COLO668 (cell line): Measurements from ENCODE around the gene MIA2.

ENCODE experiments used
- DNase-seq: peaks from one replicate; lab custom pipeline; 2025; ENCODE audit not compliant: unreplicated experiment; lab: John Stamatoyannopoulos, UW

The MIA2 gene

DNA sequence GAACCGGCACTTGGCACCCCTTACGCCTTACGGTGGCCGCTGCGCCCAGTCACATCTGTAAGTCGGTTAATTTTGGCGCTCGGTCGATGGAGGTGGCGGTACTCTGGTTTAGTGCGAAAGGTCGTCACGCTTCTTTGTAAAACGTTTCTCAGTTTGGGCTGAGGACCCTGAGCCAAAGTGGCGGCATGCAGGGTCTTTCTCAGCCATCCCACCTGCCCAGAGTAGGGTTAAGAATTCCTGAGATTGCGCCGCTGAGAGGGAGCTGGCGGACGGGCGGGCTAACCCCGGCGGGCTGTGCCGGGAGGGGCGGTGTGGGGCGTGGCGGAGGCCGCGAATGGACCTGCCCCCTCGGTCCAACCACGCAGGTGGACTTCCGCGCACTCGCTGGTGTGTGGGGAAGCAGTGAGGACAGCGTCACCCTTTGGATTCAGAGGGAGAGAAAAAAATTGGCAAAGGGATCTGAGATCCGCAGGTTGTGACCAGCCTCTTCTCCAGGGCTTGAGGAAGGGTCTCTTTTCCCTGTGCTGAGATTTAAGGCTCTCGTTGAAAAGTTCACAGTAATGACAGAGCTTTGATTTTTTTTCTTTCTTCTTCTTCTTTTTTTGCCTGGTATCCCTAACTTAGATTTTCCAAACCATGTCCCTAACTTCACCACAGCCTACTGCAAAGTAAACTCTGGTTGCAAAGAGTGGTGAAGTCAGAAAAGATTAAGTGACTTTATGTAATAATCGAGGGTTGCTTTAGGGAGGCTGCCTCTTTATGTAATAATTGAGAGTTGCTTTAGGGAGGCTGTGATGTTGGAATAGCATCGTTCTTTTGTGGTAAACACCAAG is 199.1 kb downstream of the MIA2 start:
- peak; percentile 95 for DNase-seq

DNA sequence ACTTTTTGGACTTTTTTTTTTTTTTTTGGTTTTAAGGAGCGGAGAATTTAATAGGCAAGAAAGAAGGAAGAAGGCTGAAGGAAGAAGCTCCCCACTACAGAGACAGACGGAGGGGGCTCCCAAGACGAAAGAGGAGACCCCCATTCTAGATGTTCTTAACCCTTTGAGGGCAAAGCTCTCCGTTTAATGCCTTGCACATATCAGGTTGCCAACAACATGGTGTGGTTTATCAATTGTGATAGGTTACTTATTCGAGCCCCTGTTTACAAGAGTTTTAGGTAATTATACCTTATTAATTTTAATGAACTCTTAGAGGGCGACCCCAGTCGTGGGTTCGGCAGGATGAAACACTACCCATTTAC is 199.7 kb downstream of the MIA2 start:
- no peak for DNase-seq

DNA sequence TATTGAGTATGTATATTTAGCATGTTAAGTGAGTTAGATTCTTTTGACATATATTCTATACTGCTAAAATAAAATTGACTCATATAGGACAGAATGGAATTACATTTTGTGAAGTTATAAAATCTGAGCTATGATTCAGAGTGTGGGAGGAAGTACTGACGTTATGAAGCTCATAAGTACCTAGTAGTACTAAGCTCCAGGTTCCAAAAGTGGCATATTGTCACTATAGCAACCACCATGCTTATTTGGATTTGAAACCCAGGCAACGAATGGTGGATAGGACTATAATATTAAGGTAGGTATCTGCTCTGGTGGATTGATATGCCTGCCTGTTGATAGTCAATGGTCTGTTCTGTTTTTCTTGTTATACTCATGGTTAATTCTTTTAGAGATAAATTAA is 200.7 kb downstream of the MIA2 start:
- no peak for DNase-seq

DNA sequence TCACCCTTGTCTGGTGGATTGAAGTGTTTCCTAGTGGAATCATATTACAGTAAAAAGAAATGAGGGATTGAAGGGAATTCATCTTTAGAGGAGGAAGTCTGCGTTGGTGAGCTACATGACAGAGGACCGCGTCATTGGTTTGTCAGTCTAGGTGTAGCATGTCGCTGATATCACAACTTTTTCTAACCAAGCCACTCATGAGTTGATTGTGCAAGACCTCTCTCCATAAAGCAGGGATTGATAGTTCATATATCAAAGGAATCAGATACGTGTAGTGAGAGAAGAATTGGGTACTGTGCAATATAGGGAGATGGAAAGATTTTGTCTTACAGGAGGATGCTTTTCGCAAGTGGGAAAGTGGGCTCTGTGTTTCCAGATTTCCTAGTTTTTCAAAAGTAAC is 201.5 kb downstream of the MIA2 start:
- DNase-seq, result no peak
